Uterus (tissue), 2 donors: Measurements from ENCODE around the gene CMBL.

Source experiments
- CTCF ChIP-seq, 4 experiments: fragments of 200-600 bp in 2 of 4; fragments of 450-650 bp in 2 of 4; sonication (generic) in 2 of 4; IDR thresholded peaks; one replicate each; pipeline ENCODE4 v1.5.1; 2016 to 2019; ENCODE audit warnings: antibody characterized with exemption in 4 of 4, mild to moderate bottlenecking in 2 of 4, moderate library complexity in 1 of 4
- POLR2A ChIP-seq, 2 donors: fragments of 450-650 bp; IDR thresholded peaks; one replicate each; pipeline ENCODE4 v1.6.1; 2016; ENCODE audit warnings: antibody characterized with exemption in 2 of 2, mild to moderate bottlenecking in 1 of 2, moderate library complexity in 1 of 2

GRCh38 chr5:10293907-10294662 lies 13.6 kb downstream of the CMBL start:
- TF ChIP-seq POLR2A (IDR thresholded peaks at IDR 0.05): no peak
- no peak for TF ChIP-seq CTCF (IDR thresholded peaks at IDR 0.05)
